Measurements from ENCODE around the gene TTLL5. TPM values are rescaled to one million over a fixed set of nuclear protein-coding genes. Genes with fewer than 3 reads are reported as not detected.

The TTLL5 gene
- total RNA-seq, 1 experiment from 2014 or later = 35.7 TPM

- H3K27ac Mint-ChIP-seq = no peak overlapping the region
- peaks cover 0 to 2% (median 0%) of the 10 kb centered on the region in 3 experiments; a peak in 1 of 7 replicates for H3K36me3 Mint-ChIP-seq (ENCODE audit: insufficient read depth in 1 of 3, low read depth in 3 of 3)
- Histone ChIP-seq H4K5ac (ENCODE audit: insufficient read length, low read depth, low read length) (no peak overlapping the region), H3K27me3 (ENCODE audit: insufficient read depth, low read length) (no peaks in the 10 kb centered on the region), H2BK120ac (ENCODE audit: low read depth, low read length, poor library complexity, severe bottlenecking) (no peak overlapping the region), H2BK20ac (ENCODE audit: low read depth, low read length, poor library complexity, severe bottlenecking) (no peak overlapping the region), H3K23ac (ENCODE audit: insufficient read length, low read depth, low read length) (no peak overlapping the region), H3K4me2 (ENCODE audit: insufficient read depth, insufficient read length, low read length) (no peak overlapping the region), H2AK5ac (ENCODE audit: insufficient read length, low read length) (no peak overlapping the region), H2AFZ (ENCODE audit: low read length) (no peak overlapping the region), H3K9me3 (ENCODE audit: control insufficient read depth, low read depth, low read length) (no peaks in the 10 kb centered on the region), H2BK5ac (ENCODE audit: insufficient read length, low read length) (no peak overlapping the region), H4K91ac (ENCODE audit: insufficient read length, low read depth, low read length) (no peak overlapping the region), H3K79me2 (ENCODE audit: insufficient read depth, low read length) (no peaks in the 10 kb centered on the region), H4K20me1 (ENCODE audit: control insufficient read depth, insufficient read depth, insufficient read length) (no peaks in the 10 kb centered on the region), H3K56ac (ENCODE audit: insufficient read length, low read depth, low read length) (no peak overlapping the region), H3K4ac (ENCODE audit: low read depth, low read length) (no peak overlapping the region), H2BK15ac (ENCODE audit: low read depth, low read length) (no peak overlapping the region), H3K4me1 (ENCODE audit: insufficient read depth, low read length) (no peaks in the 10 kb centered on the region; the same call in 1 of the 2 replicates), H3K79me1 (ENCODE audit: insufficient read depth, low read depth, low read length, poor library complexity, severe bottlenecking) (no peaks in the 10 kb centered on the region), H3T11ph (ENCODE audit: low read length) (no peak overlapping the region), H3K14ac (ENCODE audit: insufficient read depth, low read length) (no peak overlapping the region), H2BK12ac (ENCODE audit: insufficient read length, low read depth, low read length) (no peak overlapping the region), H3K27ac (ENCODE audit: insufficient read length, low read depth, low read length) (no peak overlapping the region), H3K9ac (ENCODE audit: extremely low read depth, insufficient read length, low read length) (no peak overlapping the region), H3K23me2 (ENCODE audit: insufficient read length, low read depth, low read length, poor library complexity, severe bottlenecking) (no peaks in the 10 kb centered on the region), H4K8ac (replicated peaks; ENCODE audit: insufficient read length, low read depth, low read length) (no peak overlapping the region), H3K18ac (ENCODE audit: insufficient read length, low read depth, low read length) (no peak overlapping the region)
- no CpG with 5 or more reads among the region's 2 CpGs for WGBS (ENCODE audit: extremely low coverage, insufficient read length, low lambda C conversion rate)
- H3K27me3 Mint-ChIP-seq (ENCODE audit: low read depth) = no peaks in the 10 kb centered on the region
- no peak overlapping the region for H3K4me3 Mint-ChIP-seq
- no peak for TF ChIP-seq CTCF (conservative IDR thresholded peaks at IDR 0.05)
- H3K4me1 Mint-ChIP-seq = peaks cover 28 to 38% of the 10 kb centered on the region in 2 experiments
- H3K9me3 Mint-ChIP-seq = no peaks in the 10 kb centered on the region
- DNase-seq = no peak
These were observed 254.0 kb downstream of the TTLL5 start for GRCh38 chr14:75915045-75915444.
